ENCODE data around the gene NFIA.

The NFIA gene

GRCh38 chr1:61370177-61370912, 288.0 kb downstream of the NFIA start:
- DNase-seq (ENCODE audit: low read depth in 2 of 2): no peak

- no peak for DNase-seq (ENCODE audit: low read depth in 2 of 2)
Observed at GRCh38 chr1:61370913-61371279, 288.5 kb downstream of the NFIA start.

- no peak for DNase-seq (ENCODE audit: low read depth in 2 of 2)
Observed at GRCh38 chr1:61372944-61373343, 290.6 kb downstream of the NFIA start.

GRCh38 chr1:61374156-61374555, 291.8 kb downstream of the NFIA start:
- no peak for DNase-seq (ENCODE audit: low read depth in 2 of 2)

GRCh38 chr1:61375082-61375880, 292.9 kb downstream of the NFIA start:
- DNase-seq (ENCODE audit: low read depth in 2 of 2): no peak

GRCh38 chr1:61376151-61376550, 293.8 kb downstream of the NFIA start:
- no peak for DNase-seq (ENCODE audit: low read depth in 2 of 2)

GRCh38 chr1:61377242-61377958, 295.0 kb downstream of the NFIA start:
- no peak for DNase-seq (ENCODE audit: low read depth in 2 of 2)

GRCh38 chr1:61378494-61379180, 296.3 kb downstream of the NFIA start:
- no peak for DNase-seq (ENCODE audit: low read depth in 2 of 2)

GRCh38 chr1:61379693-61380092, 297.3 kb downstream of the NFIA start:
- DNase-seq (ENCODE audit: low read depth in 2 of 2): no peak

- no peak for DNase-seq (ENCODE audit: low read depth in 2 of 2)
Observed at GRCh38 chr1:61380561-61380960, 298.2 kb downstream of the NFIA start.

GRCh38 chr1:61386323-61386722, 304.0 kb downstream of the NFIA start:
- DNase-seq (ENCODE audit: low read depth in 2 of 2): no peak

- no peak for DNase-seq (ENCODE audit: low read depth in 2 of 2)
Observed at GRCh38 chr1:61386770-61387169, 304.4 kb downstream of the NFIA start.

GRCh38 chr1:61387829-61388228, 305.5 kb downstream of the NFIA start:
- no peak for DNase-seq (ENCODE audit: low read depth in 2 of 2)

- DNase-seq (ENCODE audit: low read depth in 2 of 2): no peak
Observed at GRCh38 chr1:61388566-61388965, 306.2 kb downstream of the NFIA start.

GRCh38 chr1:61389194-61389925, 307.0 kb downstream of the NFIA start:
- DNase-seq (ENCODE audit: low read depth in 2 of 2): no peak

GRCh38 chr1:61389926-61390845, 307.8 kb downstream of the NFIA start:
- no peak for DNase-seq (ENCODE audit: low read depth in 2 of 2)

- no peak for DNase-seq (ENCODE audit: low read depth in 2 of 2)
Observed at GRCh38 chr1:61391730-61392129, 309.4 kb downstream of the NFIA start.

GRCh38 chr1:61392409-61393242, 310.3 kb downstream of the NFIA start:
- no peak for DNase-seq (ENCODE audit: low read depth in 2 of 2)

GRCh38 chr1:61393575-61393974, 311.2 kb downstream of the NFIA start:
- DNase-seq (ENCODE audit: low read depth in 2 of 2): no peak

All from stimulated activated CD4-positive, alpha-beta T cell treated with anti-CD3 and anti-CD28 coated beads, Interleukin-1b, Interleukin-23, amount 100 ng/mL, for 4 hours (primary cell).